Suprapubic skin (tissue), 4 donors: ENCODE results near the gene OR1S1.

ENCODE experiments used
- EP300 ChIP-seq: sonication (generic); formaldehyde crosslinking; IDR thresholded peaks from one replicate; pipeline ENCODE4 v1.6.1; 2017; ENCODE audit warnings: antibody characterized with exemption
- POLR2A ChIP-seq, 2 donors: fragments of 450-650 bp; IDR thresholded peaks; one replicate each; pipeline ENCODE4 v1.6.1; 2017; ENCODE audit warnings: antibody characterized with exemption in 2 of 2, mild to moderate bottlenecking in 2 of 2, moderate library complexity in 2 of 2
- POLR2AphosphoS5 ChIP-seq, 3 donors: sonication (generic); formaldehyde crosslinking; IDR thresholded peaks; one replicate each; pipeline ENCODE4 v1.6.1; 2017; ENCODE audit warnings: antibody characterized with exemption in 3 of 3
- TF ChIP-seq, protein P1 (sequence below), 2 donors: fragments of 200-600 bp in 1 of 2; fragments of 450-650 bp in 1 of 2; sonication (generic) in 1 of 2; IDR thresholded peaks; one replicate each; pipeline ENCODE4 v1.5.1; 2016 to 2019; ENCODE audit warnings: antibody characterized with exemption in 2 of 2, mild to moderate bottlenecking in 1 of 2, moderate library complexity in 1 of 2

DNA sequence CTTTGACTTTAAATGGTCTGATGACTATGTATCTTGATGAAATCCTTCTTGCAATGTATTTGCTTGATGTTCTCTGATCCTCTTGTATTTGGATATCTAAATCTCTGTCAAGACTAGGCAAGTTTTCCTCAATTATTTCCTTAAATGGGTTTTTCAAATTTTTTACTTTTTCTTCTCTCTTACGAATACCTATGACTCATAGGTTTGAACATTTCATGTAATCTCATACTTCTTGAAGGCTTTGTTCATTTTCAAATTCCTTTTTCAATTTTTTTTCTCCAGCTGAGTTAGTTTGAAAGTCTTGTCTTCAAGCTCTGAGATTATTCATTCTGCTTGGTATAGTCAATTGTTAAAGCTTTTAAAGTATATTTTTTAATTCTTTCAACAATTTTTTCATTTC is 42.4 kb downstream of the OR1S1 start:
- TF ChIP-seq, protein P1, sequence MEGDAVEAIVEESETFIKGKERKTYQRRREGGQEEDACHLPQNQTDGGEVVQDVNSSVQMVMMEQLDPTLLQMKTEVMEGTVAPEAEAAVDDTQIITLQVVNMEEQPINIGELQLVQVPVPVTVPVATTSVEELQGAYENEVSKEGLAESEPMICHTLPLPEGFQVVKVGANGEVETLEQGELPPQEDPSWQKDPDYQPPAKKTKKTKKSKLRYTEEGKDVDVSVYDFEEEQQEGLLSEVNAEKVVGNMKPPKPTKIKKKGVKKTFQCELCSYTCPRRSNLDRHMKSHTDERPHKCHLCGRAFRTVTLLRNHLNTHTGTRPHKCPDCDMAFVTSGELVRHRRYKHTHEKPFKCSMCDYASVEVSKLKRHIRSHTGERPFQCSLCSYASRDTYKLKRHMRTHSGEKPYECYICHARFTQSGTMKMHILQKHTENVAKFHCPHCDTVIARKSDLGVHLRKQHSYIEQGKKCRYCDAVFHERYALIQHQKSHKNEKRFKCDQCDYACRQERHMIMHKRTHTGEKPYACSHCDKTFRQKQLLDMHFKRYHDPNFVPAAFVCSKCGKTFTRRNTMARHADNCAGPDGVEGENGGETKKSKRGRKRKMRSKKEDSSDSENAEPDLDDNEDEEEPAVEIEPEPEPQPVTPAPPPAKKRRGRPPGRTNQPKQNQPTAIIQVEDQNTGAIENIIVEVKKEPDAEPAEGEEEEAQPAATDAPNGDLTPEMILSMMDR (IDR thresholded peaks at IDR 0.05): no peak
- TF ChIP-seq POLR2A (IDR thresholded peaks at IDR 0.05): no peak
- no peak for TF ChIP-seq EP300
- no peak for TF ChIP-seq POLR2AphosphoS5 (IDR thresholded peaks at IDR 0.05)
